T-helper 2 cell treated with Interferon-gamma antibody and Interleukin-4, amounts not matched to agents 5 μg/mL and 100 μg/mL, for 36 hours (primary cell): ENCODE data around the gene DDHD1.
"Not testable (repeated sequence)": the region's sequence is repeated elsewhere in the genome, so short reads cannot be mapped to it uniquely, and the experiment has no call there.

Source experiments
- DNase-seq: peaks from one replicate; pipeline ENCODE4 v3.0.0; 2021; ENCODE audit warnings: low spot score
- H3K27ac Mint-ChIP-seq: one replicate; pipeline ENCODE4 v1.8.0; 2021; ENCODE audit warnings: mild to moderate bottlenecking, mixed read lengths
- H3K27me3 Mint-ChIP-seq: one replicate; pipeline ENCODE4 v1.8.0; 2021; ENCODE audit warnings: low read depth, mixed read lengths
- H3K36me3 Mint-ChIP-seq: one replicate; pipeline ENCODE4 v1.8.0; 2021; ENCODE audit warnings: low read depth, mixed read lengths
- H3K4me1 Mint-ChIP-seq: one replicate; pipeline ENCODE4 v1.8.0; 2021; ENCODE audit warnings: low read depth, mixed read lengths
- H3K4me3 Mint-ChIP-seq: one replicate; pipeline ENCODE4 v1.8.0; 2022; ENCODE audit warnings: mild to moderate bottlenecking, moderate library complexity, mixed read lengths
- H3K9me3 Mint-ChIP-seq: one replicate; pipeline ENCODE4 v1.8.0; 2021; ENCODE audit warnings: mixed read lengths

DDHD1 gene

GRCh38 chr14:53109105-53110041, 43.8 kb downstream of the DDHD1 start:
- H3K27ac Mint-ChIP-seq = no peak overlapping the region
- H3K4me3 Mint-ChIP-seq = no peak overlapping the region
- H3K9me3 Mint-ChIP-seq = peaks cover 5% of the 10 kb centered on the region
- peak; percentile 68 for DNase-seq
- H3K4me1 Mint-ChIP-seq = peaks cover 27% of the 10 kb centered on the region
- H3K36me3 Mint-ChIP-seq = peaks cover 18% of the 10 kb centered on the region
- H3K27me3 Mint-ChIP-seq = no peaks in the 10 kb centered on the region

GRCh38 chr14:53108292-53109104, 44.6 kb downstream of the DDHD1 start:
- DNase-seq = no peak
- H3K4me1 Mint-ChIP-seq = peaks cover 27% of the 10 kb centered on the region
- peaks cover 19% of the 10 kb centered on the region for H3K36me3 Mint-ChIP-seq
- H3K27me3 Mint-ChIP-seq = no peaks in the 10 kb centered on the region
- peaks cover 5% of the 10 kb centered on the region for H3K9me3 Mint-ChIP-seq
- H3K4me3 Mint-ChIP-seq = no peak overlapping the region
- H3K27ac Mint-ChIP-seq = no peak overlapping the region

DNA sequence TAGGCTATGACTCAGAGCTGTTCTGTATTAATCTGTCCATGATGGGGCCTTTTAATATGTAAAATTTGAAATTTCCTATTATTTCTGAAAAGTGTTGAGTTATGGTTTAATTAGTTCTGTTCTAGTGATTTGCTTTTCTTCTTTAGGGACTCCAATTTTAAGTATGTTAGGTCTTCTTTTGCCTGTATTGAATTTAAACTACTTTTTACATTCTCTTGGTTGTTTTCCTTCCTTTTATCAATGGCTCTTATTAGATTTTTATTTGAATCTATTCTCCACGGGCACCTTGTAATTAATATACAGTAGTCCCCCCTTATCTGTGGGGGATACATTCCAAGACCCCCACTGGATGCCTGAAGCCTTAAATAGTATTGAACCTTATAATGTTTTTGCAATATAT, 46.4 kb downstream of the DDHD1 start:
- H3K9me3 Mint-ChIP-seq = peaks cover 5% of the 10 kb centered on the region
- peaks cover 27% of the 10 kb centered on the region for H3K36me3 Mint-ChIP-seq
- no peak overlapping the region for H3K4me3 Mint-ChIP-seq
- no peak for DNase-seq
- H3K27ac Mint-ChIP-seq = no peak overlapping the region
- H3K27me3 Mint-ChIP-seq = no peaks in the 10 kb centered on the region
- H3K4me1 Mint-ChIP-seq = peaks cover 20% of the 10 kb centered on the region

- Mint-ChIP-seq H3K4me3 (no peak overlapping the region), H3K27me3 (no peaks in the 10 kb centered on the region), H3K36me3 (peaks cover 35% of the 10 kb centered on the region), H3K27ac (no peak overlapping the region), H3K4me1 (peaks cover 14% of the 10 kb centered on the region), H3K9me3 (peaks cover 5% of the 10 kb centered on the region)
- no peak for DNase-seq
Measured at GRCh38 chr14:53103636-53104340, 49.3 kb downstream of the DDHD1 start.

DNA sequence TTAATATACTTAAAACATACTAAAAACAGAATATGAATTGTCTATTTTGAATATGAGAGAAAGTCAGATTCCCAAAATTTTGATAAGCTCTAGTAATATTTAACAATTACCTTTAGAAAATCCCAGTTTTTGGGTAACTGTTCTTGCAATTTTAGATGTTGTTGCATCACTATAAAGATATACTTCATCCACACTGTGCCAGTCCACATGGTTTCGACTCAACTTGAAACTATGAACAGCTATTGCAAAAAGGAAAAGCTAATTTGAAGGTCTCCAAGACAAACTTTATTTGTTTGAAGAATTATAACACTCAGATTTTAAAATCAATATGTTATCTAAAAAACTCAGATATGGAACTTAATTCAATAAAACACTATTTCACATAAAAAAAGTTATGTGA, 59.9 kb downstream of the DDHD1 start:
- Mint-ChIP-seq H3K4me1 (peaks cover 15% of the 10 kb centered on the region), H3K36me3 (peaks cover 61% of the 10 kb centered on the region), H3K4me3 (no peak overlapping the region), H3K9me3 (peaks cover 15% of the 10 kb centered on the region), H3K27me3 (no peaks in the 10 kb centered on the region), H3K27ac (no peak overlapping the region)
- no peak for DNase-seq

GRCh38 chr14:53090853-53091252, 62.3 kb downstream of the DDHD1 start:
- Mint-ChIP-seq H3K27ac (no peak overlapping the region), H3K4me3 (no peak overlapping the region), H3K36me3 (peaks cover 76% of the 10 kb centered on the region), H3K9me3 (peaks cover 19% of the 10 kb centered on the region), H3K27me3 (no peaks in the 10 kb centered on the region), H3K4me1 (peaks cover 26% of the 10 kb centered on the region)
- DNase-seq = no peak

GRCh38 chr14:53084954-53085353, 68.2 kb downstream of the DDHD1 start:
- not testable (repeated sequence) for H3K27me3 Mint-ChIP-seq, H3K4me3 Mint-ChIP-seq

DNA sequence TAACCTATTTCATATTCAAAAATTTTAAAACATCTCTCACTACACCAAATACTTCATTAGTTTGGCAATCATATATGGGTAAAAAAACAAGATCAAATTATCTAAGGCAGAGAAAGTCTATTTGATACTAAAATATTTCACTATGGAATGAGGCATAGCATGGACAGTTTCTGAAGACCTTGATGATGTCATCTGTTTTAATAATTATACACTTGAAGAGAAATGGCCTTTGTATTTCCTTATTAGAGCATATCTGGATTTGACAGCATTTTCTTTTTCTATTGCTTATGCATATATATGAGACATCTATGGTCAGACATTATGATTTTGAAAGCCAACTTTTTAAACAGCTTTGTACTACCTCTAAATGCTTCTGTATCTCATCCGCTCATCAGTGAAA, 88.6 kb downstream of the DDHD1 start:
- no peak overlapping the region for H3K4me3 Mint-ChIP-seq
- DNase-seq = no peak
- H3K27ac Mint-ChIP-seq = no peak overlapping the region

More at GRCh38 chr14:53084954-53085353, 68.2 kb downstream of the DDHD1 start:
- Mint-ChIP-seq H3K36me3 (peaks cover 81% of the 10 kb centered on the region), H3K9me3 (peaks cover 21% of the 10 kb centered on the region), H3K4me1 (peaks cover 20% of the 10 kb centered on the region)
- H3K27ac Mint-ChIP-seq, DNase-seq: not testable (repeated sequence)

GRCh38 chr14:53062856-53063255, 90.3 kb downstream of the DDHD1 start:
- H3K27me3 Mint-ChIP-seq = no peaks in the 10 kb centered on the region
- no peak overlapping the region for H3K27ac Mint-ChIP-seq
- no peaks in the 10 kb centered on the region for H3K9me3 Mint-ChIP-seq
- H3K4me3 Mint-ChIP-seq = no peak overlapping the region
- H3K4me1 Mint-ChIP-seq = peaks cover 5% of the 10 kb centered on the region
- DNase-seq = no peak
- H3K36me3 Mint-ChIP-seq = peaks cover 29% of the 10 kb centered on the region

More for the DNA sequence above, 88.6 kb downstream of the DDHD1 start:
- H3K36me3 Mint-ChIP-seq = peaks cover 32% of the 10 kb centered on the region
- H3K4me1 Mint-ChIP-seq = peaks cover 5% of the 10 kb centered on the region
- H3K27me3 Mint-ChIP-seq = no peaks in the 10 kb centered on the region
- no peaks in the 10 kb centered on the region for H3K9me3 Mint-ChIP-seq

GRCh38 chr14:53060046-53060445, 93.1 kb downstream of the DDHD1 start:
- H3K4me3 Mint-ChIP-seq = no peak overlapping the region
- no peak overlapping the region for H3K27ac Mint-ChIP-seq
- no peaks in the 10 kb centered on the region for H3K27me3 Mint-ChIP-seq
- peaks cover 5% of the 10 kb centered on the region for H3K4me1 Mint-ChIP-seq
- no peaks in the 10 kb centered on the region for H3K9me3 Mint-ChIP-seq
- H3K36me3 Mint-ChIP-seq = peaks cover 26% of the 10 kb centered on the region
- no peak for DNase-seq

DNA sequence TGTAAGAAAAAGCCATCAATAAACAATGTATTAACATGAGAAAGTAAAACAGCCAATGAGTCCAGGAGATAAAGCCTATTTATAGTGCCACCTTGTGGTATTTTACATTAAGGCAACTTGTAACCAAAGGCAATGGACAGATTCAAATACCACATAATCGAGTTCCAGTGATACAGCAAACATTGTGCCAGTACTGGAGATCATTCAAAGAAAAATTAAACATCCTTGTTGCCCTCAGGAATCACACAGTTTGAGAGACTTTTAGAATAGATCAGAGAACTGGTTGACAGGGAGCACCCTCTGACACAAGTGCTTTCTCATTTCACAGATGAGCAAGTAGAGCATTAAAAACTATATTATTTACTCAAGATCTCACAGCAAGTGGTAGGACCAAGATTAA, 98.1 kb downstream of the DDHD1 start:
- DNase-seq = no peak
- no peak overlapping the region for H3K4me3 Mint-ChIP-seq
- no peaks in the 10 kb centered on the region for H3K27me3 Mint-ChIP-seq
- H3K27ac Mint-ChIP-seq = no peak overlapping the region
- no peaks in the 10 kb centered on the region for H3K4me1 Mint-ChIP-seq
- peaks cover 30% of the 10 kb centered on the region for H3K36me3 Mint-ChIP-seq
- no peaks in the 10 kb centered on the region for H3K9me3 Mint-ChIP-seq

GRCh38 chr14:53054457-53054856, 98.7 kb downstream of the DDHD1 start:
- H3K9me3 Mint-ChIP-seq = no peaks in the 10 kb centered on the region
- H3K27me3 Mint-ChIP-seq = no peaks in the 10 kb centered on the region
- no peak for DNase-seq
- no peaks in the 10 kb centered on the region for H3K4me1 Mint-ChIP-seq
- H3K4me3 Mint-ChIP-seq = no peak overlapping the region
- peaks cover 31% of the 10 kb centered on the region for H3K36me3 Mint-ChIP-seq
- no peak overlapping the region for H3K27ac Mint-ChIP-seq

- Mint-ChIP-seq H3K9me3 (no peaks in the 10 kb centered on the region), H3K36me3 (peaks cover 45% of the 10 kb centered on the region), H3K4me1 (no peaks in the 10 kb centered on the region), H3K27ac (no peak overlapping the region), H3K27me3 (no peaks in the 10 kb centered on the region), H3K4me3 (no peak overlapping the region)
- DNase-seq = no peak
Measured at GRCh38 chr14:53048631-53049030, 104.5 kb downstream of the DDHD1 start.
